ENCODE data around the gene RHD.
"Not testable (repeated sequence)": the region's sequence is repeated elsewhere in the genome, so short reads cannot be mapped to it uniquely, and the experiment has no call there.

Gene RHD

DNA sequence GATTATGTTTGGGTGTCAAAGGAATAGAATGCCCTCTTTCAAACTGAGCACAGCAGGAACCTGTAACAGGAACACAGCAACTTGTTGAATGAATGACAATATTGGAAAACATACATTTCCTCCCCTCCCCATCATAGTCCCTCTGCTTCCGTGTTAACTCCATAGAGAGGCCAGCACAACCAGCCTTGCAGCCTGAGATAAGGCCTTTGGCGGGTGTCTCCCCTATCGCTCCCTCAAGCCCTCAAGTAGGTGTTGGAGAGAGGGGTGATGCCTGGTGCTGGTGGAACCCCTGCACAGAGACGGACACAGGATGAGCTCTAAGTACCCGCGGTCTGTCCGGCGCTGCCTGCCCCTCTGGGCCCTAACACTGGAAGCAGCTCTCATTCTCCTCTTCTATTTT, at the start of gene RHD:
Gene RHD, plus strand, starts transcription at position 272 of the 400 bp plus-strand sequence. Its CDS starts 39 bp downstream, at position 311.
- not testable (repeated sequence) for FAIRE-seq

DNA sequence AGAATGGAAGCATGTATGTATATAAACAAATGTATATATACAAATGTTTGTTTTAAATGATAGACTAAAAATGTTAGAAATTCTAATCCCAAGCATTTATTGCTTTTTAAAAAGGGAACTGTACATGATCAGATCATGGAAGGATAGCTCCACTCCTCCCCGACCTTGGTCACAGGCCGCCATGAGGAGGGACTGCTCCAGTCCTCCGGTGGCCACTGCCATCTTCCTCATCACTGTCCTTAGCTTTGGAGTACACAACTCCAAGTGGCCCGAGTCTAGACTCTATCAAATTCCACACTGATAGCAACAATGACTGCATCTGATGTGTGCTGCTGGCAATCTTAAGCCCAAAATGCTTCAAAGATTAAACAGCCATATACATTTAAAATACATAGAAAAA, 49.7 kb upstream of the RHD start:
- FAIRE-seq, result no peak

DNA sequence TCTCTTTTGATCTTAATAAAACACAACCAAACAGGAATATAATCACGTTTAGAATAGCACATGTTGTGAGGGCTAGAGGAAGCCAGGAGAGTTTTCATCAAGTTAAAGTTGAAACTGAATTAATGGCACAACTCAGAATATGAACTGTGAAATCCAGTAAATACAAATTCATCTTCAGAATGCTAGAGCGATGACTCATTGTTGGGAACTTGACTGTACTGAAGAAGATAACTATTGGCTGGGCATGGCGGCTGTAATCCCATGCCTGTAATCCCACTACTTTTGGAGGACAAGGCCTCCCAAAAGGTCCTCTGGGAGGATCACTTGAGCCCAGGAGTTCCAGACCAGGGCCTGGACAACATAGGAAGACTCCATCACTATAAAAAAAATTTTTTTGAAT, 48.8 kb upstream of the RHD start:
- no peak for FAIRE-seq

GRCh38 chr1:25232027-25232865, 40.1 kb upstream of the RHD start, which contains the start of gene SYF2:
Gene SYF2, minus strand, starts transcription at chr1:25232502. Its CDS starts 35 bp downstream, at chr1:25232467.
- peak; percentile 97 for FAIRE-seq

DNA sequence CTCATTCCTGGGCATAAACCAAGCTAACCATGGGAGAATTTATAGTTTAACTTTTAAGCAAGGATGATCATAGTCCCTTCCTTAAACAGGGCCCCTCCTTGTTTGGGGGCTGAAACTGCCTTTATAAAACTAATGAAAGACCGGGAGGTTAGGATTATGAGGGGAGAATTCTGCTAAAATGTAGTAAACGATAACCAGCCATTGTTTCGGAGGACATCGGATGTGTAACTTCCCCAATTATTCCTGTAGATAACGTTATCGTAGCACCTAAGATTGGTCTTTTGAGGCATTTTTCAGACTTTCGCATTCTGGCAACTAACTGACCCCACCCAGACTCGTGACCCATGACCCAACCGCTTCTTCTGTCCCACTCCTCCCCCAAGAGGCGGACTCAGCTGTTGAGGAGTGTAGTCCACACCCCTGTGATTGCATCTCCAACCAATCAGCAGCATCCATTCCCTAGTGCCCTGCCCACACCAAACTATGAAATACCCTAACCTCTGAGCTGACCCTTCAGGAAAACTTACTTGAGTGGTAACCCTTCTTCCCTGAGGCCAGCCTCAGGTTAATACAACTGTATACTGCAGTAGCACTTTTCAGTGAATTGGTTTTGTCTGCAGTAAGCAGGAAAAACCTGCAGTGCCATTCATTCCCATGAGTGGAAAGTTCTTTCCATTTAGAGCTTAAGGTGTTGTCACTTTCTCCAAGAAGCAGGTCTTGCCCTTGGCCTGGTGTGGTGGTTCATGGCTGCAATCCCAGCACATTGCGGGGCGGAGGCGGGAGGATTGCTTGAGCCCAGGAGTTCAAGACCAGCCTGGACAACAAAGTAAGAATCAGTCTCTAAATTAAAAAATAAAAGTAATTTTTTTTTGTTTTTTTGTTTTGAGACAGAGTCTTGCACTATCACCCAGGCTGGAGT, 39.2 kb upstream of the RHD start:
- FAIRE-seq, result peak; percentile 97

- FAIRE-seq, result not testable (repeated sequence)
Measured at GRCh38 chr1:25235411-25235810, 36.9 kb upstream of the RHD start.

DNA sequence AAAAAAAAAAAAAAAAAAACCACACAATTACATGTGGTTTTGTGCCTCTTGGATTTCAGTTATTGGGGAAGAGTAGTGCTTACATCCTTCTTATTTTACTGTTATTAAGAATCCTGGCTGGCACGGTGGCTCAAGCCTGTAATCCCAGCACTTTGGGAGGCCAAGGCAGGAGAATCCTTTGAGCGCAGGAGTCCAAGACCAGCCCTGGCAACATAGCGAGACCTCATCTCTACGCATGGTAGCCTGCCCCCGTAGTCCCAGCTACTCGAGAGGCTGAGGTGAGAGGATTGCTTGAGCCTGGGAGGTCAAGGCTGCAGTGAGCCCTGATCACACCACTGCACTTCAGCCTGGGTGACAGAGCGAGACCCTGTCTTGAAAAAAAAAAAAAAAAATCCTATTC, 36.0 kb upstream of the RHD start:
- not testable (repeated sequence) for FAIRE-seq

GRCh38 chr1:25238046-25238445, 34.3 kb upstream of the RHD start:
- no peak for FAIRE-seq

DNA sequence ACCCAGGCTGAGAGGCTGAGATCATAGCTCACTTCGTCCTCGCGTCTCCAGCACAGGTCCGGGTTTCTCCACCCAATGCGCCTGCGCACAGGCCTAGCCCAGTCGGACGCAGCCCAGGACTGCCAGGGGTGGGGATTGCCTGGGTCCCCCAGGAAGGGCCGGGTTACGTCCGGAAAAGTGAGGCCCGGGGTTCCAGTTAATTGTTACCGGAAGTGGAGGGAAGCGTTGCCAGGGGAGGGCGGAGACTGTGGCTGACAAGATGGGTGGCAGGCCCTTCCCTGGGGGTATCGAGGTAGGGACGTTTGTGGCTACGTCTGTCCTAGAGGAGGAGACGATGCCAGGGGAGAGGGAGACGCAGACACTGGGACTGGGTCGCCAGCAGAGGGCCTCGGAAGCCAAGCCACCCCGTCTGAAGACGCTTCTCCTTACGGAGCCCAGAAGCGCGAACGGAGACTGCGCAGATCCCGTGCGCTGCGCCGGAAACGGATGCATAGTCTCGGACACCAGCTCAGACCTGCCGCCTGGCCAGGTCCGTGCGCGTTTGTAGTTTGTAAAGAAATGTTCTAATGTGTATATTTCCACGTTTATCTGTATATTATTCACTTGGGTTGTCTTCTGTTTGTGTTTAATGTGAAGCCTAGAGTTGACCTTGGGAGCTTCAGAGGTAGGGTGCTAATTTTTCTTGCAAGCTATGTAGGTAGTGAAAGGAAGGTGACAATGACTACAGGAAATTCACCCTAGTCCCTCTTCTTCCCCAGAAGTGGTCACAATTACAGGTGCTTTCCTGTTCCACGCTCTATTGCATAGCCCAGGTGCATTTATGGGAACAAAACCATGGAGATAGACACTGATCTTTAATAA, 32.4 kb upstream of the RHD start:
- FAIRE-seq, result peak; percentile 86

DNA sequence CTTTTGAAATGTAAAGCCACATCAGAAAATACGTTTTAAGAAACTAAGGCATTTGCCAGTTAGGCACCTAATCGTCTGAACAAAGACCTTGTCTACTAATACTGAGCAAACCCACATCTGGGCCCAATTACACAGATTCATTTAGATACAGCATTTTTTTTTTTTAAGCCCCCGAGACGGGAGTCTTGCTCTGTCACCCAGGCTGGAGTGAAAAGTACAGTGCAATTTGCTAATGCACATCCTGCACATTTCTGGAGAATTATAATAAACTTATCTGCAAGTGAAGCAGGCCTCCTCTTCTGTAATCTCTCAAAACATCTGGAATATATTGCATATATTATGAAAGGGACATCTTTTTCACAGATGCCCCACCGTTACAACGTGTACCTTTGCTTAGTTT, 28.4 kb upstream of the RHD start:
- no peak for FAIRE-seq

DNA sequence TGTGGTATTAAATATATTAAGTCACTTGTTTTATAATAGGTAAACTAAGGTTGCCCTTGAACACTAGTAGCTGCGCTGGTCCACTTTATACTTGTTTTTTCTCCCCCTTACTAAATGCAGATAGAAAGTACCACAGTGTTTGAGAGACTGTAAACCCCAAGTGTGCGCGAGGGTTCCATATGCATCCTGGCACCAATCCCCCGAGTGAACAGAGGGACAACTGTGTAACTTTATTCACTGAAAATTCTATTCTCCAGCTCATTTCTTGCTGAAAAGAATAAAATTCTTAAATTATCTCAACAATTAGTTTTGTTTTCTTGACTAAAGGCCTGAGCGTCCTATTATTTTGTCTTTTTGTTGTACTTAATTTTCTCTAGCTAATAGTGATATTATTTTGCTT, 26.9 kb upstream of the RHD start:
- no peak for FAIRE-seq

GRCh38 chr1:25245809-25246599, 26.3 kb upstream of the RHD start:
- no peak for FAIRE-seq

GRCh38 chr1:25246600-25247023, 25.7 kb upstream of the RHD start:
- no peak for FAIRE-seq

DNA sequence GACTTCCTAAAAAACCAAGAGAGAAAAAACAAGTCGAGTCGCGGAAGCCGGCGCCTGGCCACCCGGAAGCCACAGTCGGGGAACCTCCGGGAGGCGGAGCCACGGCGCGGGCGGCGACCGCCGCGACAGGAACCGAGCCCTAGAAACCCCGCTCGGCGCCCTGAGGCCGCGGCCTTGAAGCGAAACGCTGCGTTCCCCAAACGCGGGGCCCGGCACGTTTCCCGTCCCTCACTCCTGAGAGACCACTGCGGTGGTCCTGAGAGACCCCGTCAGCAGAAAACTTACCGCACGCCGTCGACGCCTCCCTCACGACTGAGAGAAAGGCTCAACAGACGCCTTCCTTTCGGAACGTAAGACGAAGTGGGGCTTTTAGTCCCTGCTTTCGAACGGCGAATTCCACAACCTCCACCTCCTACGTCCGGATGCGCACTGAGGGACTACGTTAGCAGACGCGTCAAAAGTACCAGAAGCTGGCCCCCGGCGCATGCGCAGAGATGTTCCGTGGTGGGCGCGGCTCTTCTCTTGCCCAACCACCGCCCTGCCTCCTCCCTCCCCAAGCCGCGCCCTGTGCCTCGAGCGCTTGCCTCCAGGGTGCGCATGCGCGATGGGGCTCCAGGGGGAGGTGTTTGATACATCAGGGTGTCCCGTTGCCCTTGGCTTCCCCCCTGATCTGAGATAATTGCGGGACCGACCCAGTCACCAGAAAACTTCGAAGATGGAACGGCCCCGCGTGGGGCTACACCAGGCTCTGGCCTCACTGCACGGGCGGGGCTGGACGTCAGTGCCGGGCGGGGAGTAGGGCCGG, 25.1 kb upstream of the RHD start, which contains the start of gene RSRP1:
Gene RSRP1, minus strand, starts transcription at position 431 of the 805 bp plus-strand sequence. CDS start 491 bp downstream, outside the sequence.
- FAIRE-seq, result peak; percentile 92

DNA sequence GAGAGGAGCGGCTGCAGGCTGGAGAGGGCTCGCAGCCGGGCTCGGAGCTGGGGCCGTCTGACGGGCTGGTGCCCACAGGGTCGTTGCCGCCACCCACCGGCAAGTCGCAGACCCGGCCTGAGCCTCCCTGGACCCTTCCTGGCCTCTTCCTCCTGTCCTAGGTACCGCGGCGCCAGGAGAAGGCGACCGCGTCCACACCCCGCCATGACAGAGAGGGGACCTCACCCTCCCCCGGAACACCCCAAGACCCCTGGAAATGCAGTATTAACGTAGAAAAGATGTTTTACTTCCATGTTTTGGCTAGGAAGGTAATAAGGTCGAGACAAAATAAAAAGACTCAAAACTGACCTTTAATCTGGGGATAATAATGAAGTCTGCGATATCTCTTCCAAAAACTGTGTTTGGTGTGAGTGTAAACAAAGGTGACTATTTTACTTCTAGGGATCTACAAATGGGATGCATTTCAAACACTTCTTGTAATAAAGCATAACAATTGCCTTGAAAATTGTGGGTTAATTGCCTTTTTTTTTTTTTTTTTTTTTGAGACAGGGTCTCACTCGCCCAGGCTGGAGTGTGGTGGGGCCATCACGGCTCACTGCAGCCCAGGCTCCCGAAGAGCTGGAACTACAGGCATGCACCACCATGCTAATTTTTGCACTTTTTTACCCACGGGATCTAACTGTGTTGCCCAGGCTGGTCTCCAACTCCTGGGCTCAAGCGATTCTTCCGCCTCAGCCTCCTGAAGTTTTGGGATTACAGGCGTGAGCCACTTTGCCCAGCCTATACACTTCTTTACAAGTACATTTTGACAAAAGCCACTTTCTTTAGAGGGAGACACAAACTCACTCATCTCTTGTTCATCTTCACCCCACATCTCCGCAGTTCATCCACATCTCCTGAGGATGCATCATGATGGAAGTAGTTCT, 24.2 kb upstream of the RHD start:
- FAIRE-seq, result no peak

GRCh38 chr1:25253911-25254310, 18.4 kb upstream of the RHD start:
- no peak for FAIRE-seq

DNA sequence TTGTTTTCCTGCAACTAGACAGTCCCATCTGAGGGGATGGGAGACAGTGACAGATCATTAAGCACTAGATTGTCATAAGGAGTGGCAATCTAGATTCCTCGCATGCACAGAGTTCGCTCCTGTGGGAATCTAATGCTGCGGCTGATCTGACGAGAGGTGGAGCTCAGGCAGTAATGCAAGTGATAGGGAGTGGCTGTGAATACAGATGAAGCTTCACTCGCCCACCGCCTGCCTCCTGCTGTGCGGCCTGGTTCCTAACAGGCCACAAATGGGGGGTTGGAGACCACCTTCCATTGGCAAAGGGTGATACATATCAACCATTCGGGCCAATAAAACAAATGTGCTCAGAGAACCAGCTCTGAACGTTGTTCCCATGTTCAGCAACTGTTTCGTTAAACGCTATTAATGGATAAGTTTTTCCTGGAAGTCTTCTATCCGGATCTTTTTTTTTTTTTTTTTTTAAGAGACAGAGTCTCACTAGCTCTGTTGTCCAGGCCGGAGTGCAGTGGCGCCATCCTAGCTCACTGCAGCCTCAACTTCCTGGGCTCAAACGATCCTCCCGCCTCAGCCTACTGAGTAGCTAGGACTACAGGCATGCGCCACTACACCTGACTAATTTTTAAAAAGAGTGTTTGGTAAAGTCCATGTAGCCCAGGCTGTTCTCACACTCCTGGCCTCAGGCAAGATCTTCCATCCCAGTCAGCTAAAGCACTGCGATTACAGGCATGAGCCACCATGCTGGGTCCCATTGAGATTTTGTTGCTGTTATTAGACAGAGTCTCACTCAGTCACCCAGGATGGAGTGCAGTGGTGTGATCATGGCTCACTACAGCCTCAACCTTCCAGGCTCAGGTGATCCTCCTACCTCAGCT, 16.4 kb upstream of the RHD start:
- no peak for FAIRE-seq

DNA sequence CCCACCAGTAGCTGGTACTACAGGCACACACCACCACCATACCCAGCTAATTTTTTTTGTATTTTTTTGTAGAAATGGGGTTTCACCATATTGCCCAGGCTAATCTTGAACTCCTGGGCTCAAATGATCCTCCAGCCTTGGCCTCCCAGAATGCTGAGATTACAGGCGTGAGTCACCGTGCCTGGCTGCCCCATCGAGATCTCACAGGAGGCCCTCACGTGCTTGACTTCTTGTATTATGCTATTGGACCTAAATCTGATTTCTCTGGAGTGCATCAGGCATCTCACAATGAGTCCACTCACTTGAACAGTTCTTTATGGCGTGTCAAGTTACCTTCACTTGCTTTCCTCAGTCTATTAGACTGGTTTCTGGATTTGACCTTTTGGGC, 15.7 kb upstream of the RHD start:
- no peak for FAIRE-seq

GRCh38 chr1:25257196-25257595, 15.1 kb upstream of the RHD start:
- FAIRE-seq, result no peak

All from A204.1 (cell line).